A549 (cell line): ENCODE measurements around the gene IRF8. TPM values are rescaled to one million over a fixed set of nuclear protein-coding genes. Genes with fewer than 3 reads are reported as not detected.

Source experiments
- ATAC-seq, 2 experiments: fragments of 200-7000 bp in 1 of 2; fragments of >200 bp in 1 of 2; cut with Nextera tagmentation in 1 of 2; cut with Tn5 transposase in 1 of 2; 3 replicates each; pipeline versions ENCODE4 v1.8.0 to v1.9.1; 2018 to 2020; ENCODE audit warnings: mild to moderate bottlenecking in 1 of 2, moderate library complexity in 1 of 2
- CTCF ChIA-PET: fragments of 300-600 bp; sonication (Branson Sonifier 250); formaldehyde crosslinking; extraction: SDS; loops from one replicate; lab custom pipeline; 2021; ENCODE audit warnings: antibody characterized with exemption, inconsistent platforms; lab: Yijun Ruan, JAX
- POLR2A ChIA-PET: fragments of 350-600 bp; formaldehyde crosslinking; extraction: SDS; loops from one replicate; lab custom pipeline; 2021; ENCODE audit warnings: antibody characterized with exemption, inconsistent platforms; lab: Yijun Ruan, JAX
- DNase-seq, 2 experiments: peaks; one replicate each; pipeline versions ENCODE4 v3.0.0 to v3.0.0-alpha.2; 2011 to 2016; ENCODE audit warnings: low read depth in 1 of 2, low spot score in 1 of 2
- FAIRE-seq: peaks from 2 replicates; lab custom pipeline; 2011; peaks lifted over from hg19 to GRCh38; lab: Jason Lieb, UNC
- H3K27ac ChIP-seq, 2 experiments: fragments of >200 bp; sonication (Bioruptor Twin); formaldehyde crosslinking; 3 replicates each; pipeline ENCODE4 v1.5.1; 2016 to 2017
- H3K4me1 ChIP-seq: fragments of >200 bp; sonication (Bioruptor Twin); formaldehyde crosslinking; 3 replicates; pipeline ENCODE4 v1.6.1; 2016
- H3K4me2 ChIP-seq: fragments of >200 bp; sonication (Bioruptor Twin); formaldehyde crosslinking; 3 replicates; pipeline ENCODE4 v1.6.1; 2016
- H3K4me3 ChIP-seq: fragments of >200 bp; sonication (Bioruptor Twin); formaldehyde crosslinking; 3 replicates; pipeline ENCODE4 v1.5.1; 2016
- H3K9me3 ChIP-seq: fragments of >200 bp; sonication (Bioruptor Twin); formaldehyde crosslinking; 3 replicates; pipeline ENCODE4 v1.6.1; 2016
- ATOH8 ChIP-seq: fragments of 250-450 bp; sonication (Bioruptor Pico); IDR thresholded peaks from 2 replicates; pipeline ENCODE4 v1.5.0; 2020; ENCODE audit warnings: low read depth, mild to moderate bottlenecking, moderate library complexity
- BHLHE40 ChIP-seq: IDR thresholded peaks from 2 replicates; pipeline ENCODE4 v1.6.1; 2012; ENCODE audit warnings: low read depth, low read length, inconsistent platforms
- CBX8 ChIP-seq: fragments of 200-600 bp; sonication (generic); IDR thresholded peaks from 2 replicates; pipeline ENCODE4 v1.6.1; 2016
- CHD2 ChIP-seq: fragments of 150-350 bp; IDR thresholded peaks from 2 replicates; pipeline ENCODE4 v1.6.1; 2014; ENCODE audit warnings: low read length; ENCODE audit not compliant: partially characterized antibody
- CHD4 ChIP-seq: fragments of 200-600 bp; sonication (generic); IDR thresholded peaks from 2 replicates; pipeline ENCODE4 v1.6.1; 2016; ENCODE audit warnings: antibody characterized with exemption, mild to moderate bottlenecking, borderline replicate concordance
- EHF ChIP-seq: fragments of 250-450 bp; sonication (Bioruptor Pico); IDR thresholded peaks from 2 replicates; pipeline ENCODE4 v1.5.0; 2020; ENCODE audit warnings: mild to moderate bottlenecking
- FOSL2 ChIP-seq, 2 experiments: fragments of 450-650 bp in 1 of 2; fragments of >200 bp in 1 of 2; sonication (Bioruptor Twin) in 1 of 2; formaldehyde crosslinking; IDR thresholded peaks; 2 replicates each; pipeline versions ENCODE4 v1.5.0 to v1.6.1; 2016 to 2020; ENCODE audit warnings: mild to moderate bottlenecking in 1 of 2, moderate library complexity in 1 of 2
- FOXS1 ChIP-seq: fragments of 250-450 bp; sonication (Bioruptor Pico); IDR thresholded peaks from 2 replicates; pipeline ENCODE4 v1.5.0; 2020; ENCODE audit warnings: mild to moderate bottlenecking, moderate library complexity
- MAFK ChIP-seq: fragments of 450-650 bp; IDR thresholded peaks from 2 replicates; pipeline ENCODE4 v1.6.1; 2014; ENCODE audit not compliant: partially characterized antibody
- MAZ ChIP-seq: fragments of 150-350 bp; IDR thresholded peaks from 2 replicates; pipeline ENCODE4 v1.6.1; 2014; ENCODE audit warnings: antibody characterized with exemption, low read depth, low read length, borderline replicate concordance
- NPAS2 ChIP-seq: fragments of 250-450 bp; sonication (Bioruptor Pico); IDR thresholded peaks from 2 replicates; pipeline ENCODE4 v1.8.0; 2022; ENCODE audit warnings: mild to moderate bottlenecking, moderate library complexity, borderline replicate concordance
- NR3C1 ChIP-seq: fragments of >200 bp; sonication (Bioruptor Twin); formaldehyde crosslinking; IDR thresholded peaks from 3 replicates; pipeline ENCODE4 v1.6.1; 2017
- POLR2AphosphoS2 ChIP-seq: conservative IDR thresholded peaks from 2 replicates; pipeline ENCODE4 v1.6.1; 2012; ENCODE audit warnings: low read length, improper control_type of control experiment, inconsistent platforms
- RCOR1 ChIP-seq: fragments of 150-350 bp; IDR thresholded peaks from 2 replicates; pipeline ENCODE4 v1.6.1; 2014; ENCODE audit warnings: antibody characterized with exemption, low read length, low read depth
- RNF2 ChIP-seq: fragments of 200-600 bp; sonication (generic); IDR thresholded peaks from 2 replicates; pipeline ENCODE4 v1.6.1; 2016; ENCODE audit warnings: low read depth, mild to moderate bottlenecking, antibody characterized with exemption, moderate library complexity, borderline replicate concordance
- SREBF2 ChIP-seq: fragments of 450-650 bp; IDR thresholded peaks from 2 replicates; pipeline ENCODE4 v1.6.1; 2014; ENCODE audit warnings: mild to moderate bottlenecking, moderate library complexity
- ZC3H11A ChIP-seq: fragments of 450-650 bp; IDR thresholded peaks from 2 replicates; pipeline ENCODE4 v1.6.1; 2014; ENCODE audit warnings: antibody characterized with exemption, mild to moderate bottlenecking
- ZNF302 ChIP-seq: fragments of 250-450 bp; sonication (Bioruptor Pico); IDR thresholded peaks from 2 replicates; pipeline ENCODE4 v1.9.0; 2021; ENCODE audit warnings: inconsistent platforms, mild to moderate bottlenecking, moderate library complexity
- ZSCAN20 ChIP-seq: fragments of 250-450 bp; sonication (Bioruptor Pico); IDR thresholded peaks from 2 replicates; pipeline ENCODE4 v1.8.0; 2022; ENCODE audit warnings: mild to moderate bottlenecking, moderate library complexity
- WGBS: methylation state at CpG from one replicate; pipeline ENCODE4 v1.1.6; 2017; ENCODE audit errors: missing lambda C conversion rate; 5-methylcytosine and 5-hydroxymethylcytosine counted together
- polyA plus RNA-seq, 4 experiments: library from polyadenylated mRNA; depleted of rRNA in 3 of 4; stranded (reverse); fragments of >200 nt; fragmentation: RNase III in 1 of 4; extraction: RNeasy Plus Mini Kit Qiagen cat#74134 plus additional on column Dnase treatment in 1 of 4; gene quantifications; 2 replicates in 3 of 4; 3 replicates in 1 of 4; pipeline ENCODE4 v1.2.3, GENCODE V29; 2011 to 2017
- TF ChIP-seq, protein P1 (sequence below): fragments of 150-350 bp; IDR thresholded peaks from 2 replicates; pipeline ENCODE4 v1.6.1; 2014; ENCODE audit warnings: low read depth, mild to moderate bottlenecking, low read length
- TF ChIP-seq, protein P2 (sequence below): IDR thresholded peaks from 2 replicates; pipeline ENCODE4 v1.6.1; 2012

IRF8 gene
- polyA plus RNA-seq, 2 of the 4 experiments (the other 2 are of a cell fraction) = 0.16 to 0.18 TPM

DNA sequence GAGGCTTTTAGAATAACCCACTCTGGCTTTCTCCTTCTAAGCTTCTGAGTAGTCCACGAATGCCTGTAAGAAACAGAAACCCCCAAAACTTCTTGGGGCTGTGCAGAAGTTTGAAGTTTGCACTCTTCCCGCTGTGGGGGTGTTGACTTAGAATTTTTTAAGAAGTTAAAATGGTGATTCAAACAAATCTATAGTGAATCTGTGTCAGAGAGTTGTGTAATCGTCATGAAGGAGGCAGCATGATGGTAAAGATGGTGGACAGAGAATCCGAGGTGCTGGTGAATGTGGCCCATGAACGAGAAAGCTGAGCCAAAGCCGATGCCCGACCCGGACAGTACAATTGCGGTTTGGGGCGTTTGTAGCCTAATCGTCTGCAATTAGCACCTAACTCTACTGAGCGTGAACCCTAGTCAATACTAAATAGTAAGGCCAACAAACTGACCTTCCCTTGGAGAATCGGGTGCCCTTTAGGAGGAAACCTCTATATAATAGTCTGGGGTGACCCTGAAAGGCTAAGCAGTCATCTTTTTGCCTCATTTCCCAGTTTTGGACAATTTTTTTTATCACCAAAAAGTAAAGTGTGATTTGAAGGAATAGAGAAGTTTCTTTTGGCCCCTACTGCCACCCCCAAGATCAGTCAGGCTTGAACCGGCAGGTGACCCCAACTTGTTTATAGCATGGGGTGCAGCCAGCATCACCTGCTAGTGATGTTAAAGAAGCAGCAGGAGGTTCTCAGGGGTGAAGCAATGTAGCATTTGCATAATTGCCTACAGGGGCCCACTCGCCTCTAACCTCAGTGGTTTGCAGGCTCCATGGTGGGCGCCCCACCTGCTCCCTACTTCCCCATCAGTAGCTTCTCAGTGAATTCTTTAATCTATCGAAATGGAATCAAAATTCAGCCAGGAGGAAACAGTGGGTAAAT is 11.2 kb downstream of the IRF8 start:
- no peak for FAIRE-seq
- no peaks in the 10 kb centered on the region for H3K4me1 ChIP-seq
- ATAC-seq = no peak

GRCh38 chr16:85910854-85911247 is 11.9 kb downstream of the IRF8 start:
- no peak for TF ChIP-seq ATOH8 (CRISPR knock-in tag)
- FAIRE-seq = no peak
- CTCF ChIA-PET = interaction anchor here (0.9 to 1.6 kb wide), 3 partner anchors 76 to 92 kb away, joined by 3 to 4 read pairs (median 3); no protein-coding TSS in a partner anchor
- Histone ChIP-seq H3K4me3 (no peak overlapping the region), H3K27ac (no peak overlapping the region), H3K4me2 (no peak overlapping the region), H3K9me3 (0 out of 3 replicates have a peak, but pooled peaks cover 4% of the 10 kb centered on the region), H3K4me1 (no peaks in the 10 kb centered on the region)
- POLR2A ChIA-PET = no interaction called here
- no peak for ATAC-seq
- DNase-seq = no peak
- 66% methylated on average over 9 of the region's 9 CpGs for WGBS

More for the DNA sequence above, 11.2 kb downstream of the IRF8 start:
- POLR2A ChIA-PET = no interaction called here
- no peak for DNase-seq
- CTCF ChIA-PET = interaction anchor here (0.9 to 1.5 kb wide), 3 partner anchors 89 to 91 kb away, joined by 3 to 6 read pairs (median 3); no protein-coding TSS in a partner anchor
- Histone ChIP-seq H3K9me3 (peaks cover 7% of the 10 kb centered on the region; the same call in 1 of the 3 replicates), H3K27ac (no peak overlapping the region), H3K4me2 (no peak overlapping the region), H3K4me3 (no peak overlapping the region)
- WGBS = 55% methylated on average over 17 of the region's 17 CpGs
- TF ChIP-seq CBX8 = no peak
- TF ChIP-seq RCOR1 = no peak
- TF ChIP-seq BHLHE40 = no peak
- no peak for TF ChIP-seq RNF2
- TF ChIP-seq, protein P1, sequence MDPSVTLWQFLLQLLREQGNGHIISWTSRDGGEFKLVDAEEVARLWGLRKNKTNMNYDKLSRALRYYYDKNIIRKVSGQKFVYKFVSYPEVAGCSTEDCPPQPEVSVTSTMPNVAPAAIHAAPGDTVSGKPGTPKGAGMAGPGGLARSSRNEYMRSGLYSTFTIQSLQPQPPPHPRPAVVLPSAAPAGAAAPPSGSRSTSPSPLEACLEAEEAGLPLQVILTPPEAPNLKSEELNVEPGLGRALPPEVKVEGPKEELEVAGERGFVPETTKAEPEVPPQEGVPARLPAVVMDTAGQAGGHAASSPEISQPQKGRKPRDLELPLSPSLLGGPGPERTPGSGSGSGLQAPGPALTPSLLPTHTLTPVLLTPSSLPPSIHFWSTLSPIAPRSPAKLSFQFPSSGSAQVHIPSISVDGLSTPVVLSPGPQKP = no peak
- no peak for TF ChIP-seq NR3C1
- no peak for TF ChIP-seq POLR2AphosphoS2
- no peak for TF ChIP-seq FOXS1 (CRISPR knock-in tag)
- no peak for TF ChIP-seq ZC3H11A
- TF ChIP-seq ZNF302 (CRISPR knock-in tag) = no peak
- TF ChIP-seq CHD4 = no peak
- TF ChIP-seq ZSCAN20 (CRISPR knock-in tag) = no peak
- no peak for TF ChIP-seq FOSL2 (IDR thresholded peaks at IDR 0.05)
- TF ChIP-seq FOSL2 (CRISPR knock-in tag; IDR thresholded peaks at IDR 0.05) = no peak
- no peak for TF ChIP-seq MAZ
- no peak for TF ChIP-seq NPAS2 (CRISPR knock-in tag)
- TF ChIP-seq EHF (CRISPR knock-in tag) = no peak
- TF ChIP-seq SREBF2 = no peak
- no peak for TF ChIP-seq MAFK
- no peak for TF ChIP-seq CHD2
- TF ChIP-seq, protein P2, sequence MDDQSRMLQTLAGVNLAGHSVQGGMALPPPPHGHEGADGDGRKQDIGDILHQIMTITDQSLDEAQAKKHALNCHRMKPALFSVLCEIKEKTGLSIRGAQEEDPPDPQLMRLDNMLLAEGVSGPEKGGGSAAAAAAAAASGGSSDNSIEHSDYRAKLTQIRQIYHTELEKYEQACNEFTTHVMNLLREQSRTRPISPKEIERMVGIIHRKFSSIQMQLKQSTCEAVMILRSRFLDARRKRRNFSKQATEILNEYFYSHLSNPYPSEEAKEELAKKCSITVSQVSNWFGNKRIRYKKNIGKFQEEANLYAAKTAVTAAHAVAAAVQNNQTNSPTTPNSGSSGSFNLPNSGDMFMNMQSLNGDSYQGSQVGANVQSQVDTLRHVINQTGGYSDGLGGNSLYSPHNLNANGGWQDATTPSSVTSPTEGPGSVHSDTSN = no peak
- TF ChIP-seq, all 56 proteins: peak for 0
